Activated CD8-positive, alpha-beta memory T cell treated with anti-CD3 and anti-CD28 coated beads for 1 hour (primary cell): ENCODE data around the gene BDH1.

Experiments
- DNase-seq, 2 donors: peaks; one replicate each; pipeline ENCODE4 v3.0.0-alpha.2; 2020; ENCODE audit warnings: low read depth in 1 of 2; ENCODE audit errors: extremely low read depth in 1 of 2

BDH1 gene

DNA sequence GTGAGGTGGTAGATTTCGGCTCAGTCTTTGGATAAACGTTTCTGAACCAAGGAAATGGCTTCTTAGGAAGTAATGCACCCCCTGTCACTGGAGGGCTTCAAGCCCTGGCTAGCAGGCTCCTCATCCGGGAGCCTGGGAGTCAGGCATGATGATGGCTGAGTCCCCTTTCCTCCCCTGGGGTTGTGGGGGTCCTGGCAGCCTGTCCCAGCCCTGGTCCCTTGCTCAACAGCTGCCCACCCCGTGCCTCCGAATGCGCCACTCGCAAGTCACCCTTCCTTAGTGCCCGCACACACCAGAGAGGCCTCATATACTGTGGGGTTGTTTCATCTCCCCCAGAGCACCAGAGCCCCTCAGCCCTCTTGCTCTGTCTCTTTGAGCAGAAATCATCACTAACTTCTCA, 48.2 kb downstream of the BDH1 start:
- no peak for DNase-seq

DNA sequence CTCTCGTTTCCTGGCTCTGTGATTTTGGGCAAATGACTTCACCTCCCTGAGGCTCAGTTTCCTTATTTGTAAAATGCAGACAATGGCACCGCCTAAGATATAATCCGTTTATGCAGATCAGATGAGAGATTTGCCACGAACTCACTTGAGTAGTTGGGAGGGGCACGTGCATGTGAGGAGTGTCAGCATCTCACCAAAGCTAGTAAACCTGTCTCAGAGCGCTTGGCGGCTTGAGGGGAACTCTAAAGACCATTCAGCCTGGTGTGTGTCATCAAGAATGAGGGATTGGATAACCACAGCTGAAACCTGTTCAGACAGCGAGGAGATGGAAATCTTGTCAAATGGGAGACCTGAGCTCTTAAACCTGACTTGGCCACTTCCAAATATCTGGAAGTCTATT, 48.7 kb downstream of the BDH1 start:
- DNase-seq, result no peak

DNA sequence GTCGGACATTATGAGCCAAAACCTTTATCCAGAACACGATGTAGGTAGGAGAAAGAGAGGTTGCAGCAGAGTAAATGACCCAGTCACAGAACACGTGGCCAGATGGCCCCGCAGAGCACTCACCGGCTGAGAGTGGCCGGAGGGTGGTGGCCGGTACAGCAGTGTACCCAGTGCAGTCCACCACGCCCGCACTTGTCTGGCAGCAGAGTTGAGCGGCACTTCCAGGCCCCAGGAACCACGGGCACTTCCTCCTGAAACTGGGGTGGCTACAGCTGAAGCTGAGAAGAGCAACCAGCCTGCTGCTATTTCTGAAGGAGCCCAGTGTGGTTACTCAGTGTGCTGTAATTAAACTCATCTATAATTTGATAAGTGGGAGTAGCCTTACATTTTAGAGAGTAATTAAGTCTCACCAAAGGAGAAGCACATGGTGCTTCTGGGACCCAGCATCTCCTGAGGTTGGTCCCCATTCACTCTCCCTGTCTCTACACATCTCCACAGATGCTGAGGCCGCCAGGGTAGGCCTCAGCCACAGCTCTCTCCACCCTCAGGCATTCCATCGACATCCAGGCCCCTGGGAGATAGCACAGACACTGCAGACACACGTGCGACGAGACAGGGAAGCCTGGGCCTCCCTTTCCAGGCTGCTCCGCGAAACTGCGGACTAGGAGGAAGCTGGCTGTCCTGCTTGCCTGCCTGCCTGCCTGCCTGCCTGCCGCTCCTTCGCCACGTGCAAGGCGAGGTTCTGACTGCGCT, 49.8 kb downstream of the BDH1 start:
- DNase-seq, result no peak

DNA sequence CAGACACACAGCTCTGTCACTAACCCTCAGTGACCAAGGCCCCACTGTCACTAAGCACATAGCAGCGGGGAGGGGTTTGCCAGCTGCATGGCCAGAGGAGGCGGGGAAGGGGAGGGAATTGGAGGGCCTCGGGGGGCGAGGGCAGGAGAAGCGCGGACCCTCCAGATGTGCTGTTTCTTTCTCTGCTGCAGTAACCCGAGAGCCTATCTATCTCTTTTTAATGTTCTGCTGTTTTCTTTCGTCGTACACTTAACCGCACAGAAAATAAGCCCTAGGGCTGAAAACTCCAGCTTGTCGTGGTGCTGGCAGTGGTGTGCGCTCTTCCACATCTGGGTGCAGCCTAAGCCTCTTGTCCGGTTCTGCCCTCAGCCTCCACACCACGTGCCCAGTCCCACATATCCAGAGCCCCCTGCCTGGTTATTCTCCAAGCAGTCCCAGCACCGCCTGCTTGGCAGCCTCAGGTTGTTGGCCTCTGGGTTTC, 51.1 kb downstream of the BDH1 start:
- DNase-seq, result no peak

DNA sequence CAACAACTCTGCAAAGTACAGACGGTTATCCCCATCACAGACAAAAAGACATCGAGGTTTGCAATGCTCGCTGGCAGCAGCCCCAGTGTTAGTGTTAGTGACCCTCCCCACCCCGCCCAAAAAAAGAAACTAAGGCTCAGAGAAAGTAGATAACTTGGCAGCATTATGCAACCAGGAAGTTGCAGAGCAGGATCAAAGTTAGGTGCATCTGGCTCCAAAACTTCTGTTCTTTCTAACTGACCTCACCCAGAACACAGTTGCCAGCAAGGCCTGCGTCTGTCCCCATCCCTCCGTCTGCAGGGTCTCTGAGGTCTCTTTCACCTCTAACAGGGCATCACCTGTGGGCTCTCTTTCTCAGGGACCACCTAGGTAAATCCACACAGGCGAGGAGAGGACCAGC, 51.5 kb downstream of the BDH1 start:
- no peak for DNase-seq

DNA sequence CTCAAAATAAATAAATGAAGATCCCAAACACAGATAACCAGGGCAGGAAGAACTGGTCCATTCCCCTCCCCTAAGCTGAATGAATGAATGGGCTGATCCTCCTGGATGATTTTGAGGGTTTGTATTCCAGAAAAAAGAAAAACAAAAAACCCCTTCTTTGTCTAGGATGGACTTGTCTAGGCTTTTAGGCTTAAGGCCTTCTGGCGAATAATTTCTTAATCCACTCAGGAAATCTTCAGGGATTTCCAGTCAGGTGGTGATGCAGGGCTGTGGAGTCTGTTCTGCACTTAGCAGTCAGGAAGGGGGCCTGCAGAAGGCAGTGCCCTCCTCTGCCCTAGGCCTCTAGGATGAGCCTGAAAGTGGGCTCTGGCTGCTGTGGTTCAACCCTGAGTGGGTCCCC, 52.1 kb downstream of the BDH1 start:
- no peak for DNase-seq

DNA sequence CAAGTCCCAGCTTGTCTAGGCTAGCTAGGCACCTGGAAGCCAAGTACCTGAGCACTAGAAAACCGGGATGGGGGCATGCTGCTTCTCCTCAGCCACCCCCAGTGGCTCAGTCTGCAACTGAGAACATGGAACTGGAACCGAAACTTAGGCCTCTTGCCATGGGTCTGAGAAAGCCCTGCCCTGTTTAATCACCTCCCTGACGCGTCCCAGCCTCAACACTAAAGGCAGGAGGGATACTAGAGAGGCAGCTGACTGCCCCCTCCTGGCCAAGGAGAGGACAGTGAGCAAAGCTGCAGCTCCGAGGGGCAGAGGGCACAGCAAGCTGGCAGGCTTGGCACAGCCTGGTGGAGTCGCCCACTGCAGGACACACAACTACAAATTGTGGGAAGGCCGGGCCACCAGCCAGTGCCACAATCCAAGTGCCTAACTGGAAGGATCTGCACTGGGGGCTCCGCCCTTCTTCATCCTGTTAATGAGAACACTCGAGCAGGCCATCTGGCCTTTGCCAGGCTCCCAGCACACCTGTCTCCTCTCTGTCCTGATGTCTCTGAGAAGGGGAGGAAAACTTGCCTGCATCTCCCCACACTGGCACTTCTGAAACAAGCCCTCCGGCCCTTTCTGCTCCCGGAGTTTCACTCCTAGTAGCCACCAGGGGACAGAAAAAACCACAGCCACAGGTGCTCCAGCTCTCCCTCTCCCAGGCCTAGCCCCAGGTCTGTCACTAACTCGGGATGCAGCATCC, 53.7 kb downstream of the BDH1 start:
- no peak for DNase-seq

DNA sequence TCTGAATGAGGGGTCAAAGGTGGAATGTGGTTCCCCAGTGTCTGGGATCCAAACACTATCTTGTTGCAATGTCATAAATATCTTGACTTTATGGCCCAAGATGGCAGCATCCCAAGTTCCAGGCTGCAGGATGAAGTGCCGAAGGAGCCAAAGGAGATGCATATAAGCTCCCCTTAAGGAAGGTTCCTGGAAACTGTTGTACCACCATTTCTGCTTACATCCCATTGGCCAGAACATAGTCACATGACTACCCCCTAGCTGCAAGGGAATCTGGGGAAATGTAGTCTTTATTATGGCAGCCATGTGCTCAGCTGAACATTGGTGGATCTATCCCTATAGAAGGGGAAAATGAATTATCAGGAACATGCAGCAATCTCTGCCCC, 54.3 kb downstream of the BDH1 start:
- no peak for DNase-seq

DNA sequence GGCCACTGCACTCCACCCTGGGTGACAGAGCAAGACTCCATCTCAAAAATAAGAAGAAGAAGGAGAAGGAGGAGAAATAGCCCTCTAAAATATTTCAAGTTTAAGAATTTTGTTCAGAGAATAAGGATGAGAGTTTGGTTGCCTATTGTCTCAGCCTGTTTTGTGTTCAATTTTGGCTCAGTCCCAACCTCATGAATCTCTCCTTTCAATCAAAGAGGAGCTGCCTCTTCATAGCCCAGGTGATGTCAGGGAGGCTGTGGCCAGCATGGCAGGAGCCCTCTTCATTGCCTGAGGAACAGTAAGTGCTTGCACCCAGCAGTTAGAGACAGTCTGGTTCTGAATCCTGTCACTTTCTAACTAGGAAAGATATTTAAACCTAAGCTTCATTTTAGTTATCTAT, 55.0 kb downstream of the BDH1 start:
- no peak for DNase-seq

DNA sequence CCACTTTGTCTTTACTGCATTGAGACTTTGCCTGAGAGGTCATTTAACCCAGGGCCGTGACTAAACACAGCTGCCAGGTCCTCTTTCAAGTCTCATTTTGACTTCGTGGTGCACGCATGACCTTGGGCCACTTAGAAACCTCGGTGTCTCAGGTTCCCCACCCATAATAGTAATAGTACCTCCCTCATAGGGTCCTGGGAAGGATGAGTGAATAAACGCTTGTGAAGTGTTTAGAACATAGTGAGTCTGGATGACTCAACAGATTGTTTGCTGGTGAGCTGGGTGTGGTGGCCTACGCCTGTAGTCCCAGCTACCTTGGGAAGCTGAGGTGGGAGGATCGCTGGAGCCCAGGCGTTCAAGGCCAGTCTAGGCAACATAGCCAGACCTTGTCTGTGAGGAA, 56.3 kb downstream of the BDH1 start:
- DNase-seq, result no peak

DNA sequence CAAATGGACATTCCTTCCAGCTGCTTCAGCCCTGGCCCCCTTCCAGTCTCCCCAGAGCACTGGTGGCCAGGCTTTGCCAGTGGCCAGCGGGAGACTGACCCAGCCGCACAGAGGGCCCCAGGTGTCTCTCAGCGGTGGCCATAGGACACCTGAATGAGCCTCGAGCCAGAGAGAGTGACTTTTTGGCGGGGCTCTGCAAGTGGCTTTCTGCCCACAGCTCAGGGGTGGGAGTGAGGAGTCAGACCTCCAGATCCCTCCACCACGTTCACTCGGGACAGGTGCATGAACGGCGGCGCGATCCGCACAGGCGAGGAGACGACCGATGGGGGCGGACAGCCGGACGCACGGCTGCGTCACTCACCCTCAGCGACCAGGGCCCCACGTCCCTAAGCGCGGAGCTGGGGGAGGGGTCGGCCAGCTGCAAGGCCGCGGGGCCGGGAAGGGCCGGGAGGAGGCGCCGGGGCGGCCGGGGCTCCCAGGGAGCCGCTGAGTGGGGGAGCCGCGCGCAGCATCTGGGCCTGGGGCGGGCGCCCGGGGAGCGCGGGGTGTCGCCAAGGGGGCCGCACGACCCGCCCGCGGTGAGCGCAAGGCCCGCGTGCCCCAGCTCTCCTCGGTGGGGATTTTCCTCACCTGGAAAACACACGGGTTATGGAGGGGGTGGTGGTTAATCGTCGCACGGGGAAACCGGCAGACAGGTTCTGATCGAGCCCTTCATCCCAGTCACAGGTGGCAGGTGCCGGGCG, 57.1 kb downstream of the BDH1 start:
- DNase-seq, result no peak

DNA sequence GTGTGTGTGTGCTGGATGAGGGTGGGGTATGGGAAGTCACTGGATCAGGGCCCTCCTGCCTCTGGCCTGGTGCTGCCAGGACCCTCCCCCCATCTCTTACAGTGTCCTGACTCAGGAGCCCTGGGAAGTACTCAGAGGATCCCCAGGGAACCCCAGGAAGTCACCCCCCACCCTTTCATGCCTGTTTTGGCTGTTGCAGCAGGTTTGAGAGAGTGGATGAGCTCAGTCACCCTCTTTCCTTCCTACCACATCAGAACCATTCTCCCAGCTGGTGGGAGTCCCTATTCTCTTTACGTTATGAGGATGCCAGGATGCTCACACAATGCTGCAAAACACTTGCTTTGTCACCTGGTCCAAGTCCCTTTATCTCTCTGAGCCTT, 59.0 kb downstream of the BDH1 start:
- DNase-seq, result no peak

DNA sequence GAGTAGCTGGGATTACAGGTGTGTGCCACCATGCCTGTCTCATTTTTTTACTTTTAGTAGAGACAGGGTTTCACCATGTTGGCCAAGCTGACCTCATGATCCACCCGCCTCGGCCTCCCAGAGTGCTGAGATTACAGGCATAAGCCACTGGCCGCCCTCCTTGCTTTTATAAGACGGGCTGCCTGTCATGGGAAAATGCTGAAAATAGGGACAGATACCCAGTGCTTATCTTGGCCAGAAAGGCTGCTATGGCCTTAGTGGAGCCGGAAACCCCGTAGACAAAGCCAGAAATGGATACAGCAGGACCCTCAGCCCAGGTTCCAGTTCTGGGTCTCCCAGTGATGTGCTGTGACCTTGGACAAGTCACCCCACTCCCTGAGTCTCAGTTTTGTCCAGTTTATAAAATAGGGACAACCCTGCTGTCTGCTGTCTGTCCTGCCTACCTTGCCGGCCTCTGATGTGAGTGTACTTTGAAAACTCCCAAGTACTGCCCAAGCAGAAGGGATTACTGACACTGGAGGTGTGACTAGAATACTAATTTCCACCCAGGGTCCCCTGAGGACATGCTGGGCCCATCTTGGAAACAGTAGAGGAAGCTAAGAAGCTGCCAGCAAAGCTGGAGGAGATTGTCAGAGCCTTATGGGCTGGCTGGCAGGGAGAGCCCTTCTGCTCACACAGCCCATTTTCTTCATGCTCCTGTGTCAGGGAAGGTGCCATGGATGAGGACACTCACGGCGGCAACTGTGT, 59.6 kb downstream of the BDH1 start:
- DNase-seq, result no peak

DNA sequence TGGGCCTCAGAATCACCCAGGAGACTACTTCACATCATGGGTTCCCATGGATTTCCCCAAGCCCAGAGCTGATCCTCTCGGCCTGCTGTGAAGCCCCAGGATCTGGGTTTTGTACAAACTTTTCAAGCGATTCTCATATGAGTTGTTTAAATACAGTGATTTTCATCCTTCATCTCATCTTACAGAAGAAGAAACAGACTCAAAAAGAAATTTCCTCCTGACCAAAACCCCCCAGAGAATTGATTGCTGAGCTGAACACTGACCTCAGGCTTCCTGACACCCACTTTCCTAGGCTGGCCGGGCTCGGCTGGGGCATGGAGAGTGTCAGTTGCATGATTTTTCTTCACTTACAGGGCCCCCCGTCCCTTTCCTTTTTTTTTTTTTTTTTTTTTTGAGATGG, 60.3 kb downstream of the BDH1 start:
- DNase-seq, result no peak

DNA sequence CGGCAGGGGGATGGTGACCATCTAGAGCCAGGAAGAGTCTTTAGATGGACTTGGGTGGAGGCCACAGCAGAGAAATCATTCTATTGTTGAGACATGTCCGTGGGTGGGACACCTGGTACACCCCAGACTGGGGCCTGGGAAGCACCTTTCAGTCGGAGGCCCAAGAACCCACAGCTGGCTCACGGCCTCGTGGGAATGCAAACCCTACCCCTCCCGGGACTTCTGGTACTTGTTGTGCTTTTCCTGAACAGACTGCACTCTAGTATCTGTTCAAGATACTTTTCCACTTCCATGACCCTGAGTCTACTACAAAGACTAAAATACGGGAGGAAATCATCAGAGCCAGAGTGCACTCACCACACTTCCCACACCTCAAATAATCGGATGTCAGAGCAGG, 60.7 kb downstream of the BDH1 start:
- DNase-seq, result no peak

DNA sequence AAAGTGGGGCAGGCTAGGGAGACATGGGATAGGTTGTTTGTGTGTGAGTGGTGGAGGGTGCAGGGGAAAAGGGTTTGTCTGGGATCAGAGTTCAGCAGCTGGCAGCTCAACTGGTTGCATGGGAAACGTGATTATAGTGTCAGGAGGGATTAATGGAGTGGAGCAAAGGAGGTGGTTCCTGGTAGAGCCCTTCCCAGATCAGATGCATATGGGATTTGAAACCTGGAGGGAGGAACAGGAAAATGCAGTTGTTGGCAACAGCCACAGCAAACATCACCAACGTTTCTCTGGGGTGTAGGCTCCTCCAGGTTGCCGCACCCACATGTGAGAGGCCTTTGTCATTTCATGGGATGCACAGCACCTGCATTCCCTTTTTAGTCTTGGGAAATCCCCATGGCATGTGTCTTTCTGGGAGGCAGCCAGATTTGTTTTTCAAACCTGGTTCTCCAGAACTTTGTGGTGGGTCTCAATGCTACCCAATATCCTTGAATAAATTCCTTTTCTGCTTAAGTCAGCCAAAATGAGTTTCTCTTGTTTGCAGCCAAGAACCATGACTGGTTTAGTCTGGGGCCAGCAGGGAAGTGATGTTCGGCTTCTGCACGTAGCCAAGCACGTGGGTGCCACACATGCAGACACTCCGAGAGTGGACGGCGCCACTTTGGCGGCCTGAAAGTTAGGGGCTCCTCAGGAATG, 61.3 kb downstream of the BDH1 start:
- no peak for DNase-seq

DNA sequence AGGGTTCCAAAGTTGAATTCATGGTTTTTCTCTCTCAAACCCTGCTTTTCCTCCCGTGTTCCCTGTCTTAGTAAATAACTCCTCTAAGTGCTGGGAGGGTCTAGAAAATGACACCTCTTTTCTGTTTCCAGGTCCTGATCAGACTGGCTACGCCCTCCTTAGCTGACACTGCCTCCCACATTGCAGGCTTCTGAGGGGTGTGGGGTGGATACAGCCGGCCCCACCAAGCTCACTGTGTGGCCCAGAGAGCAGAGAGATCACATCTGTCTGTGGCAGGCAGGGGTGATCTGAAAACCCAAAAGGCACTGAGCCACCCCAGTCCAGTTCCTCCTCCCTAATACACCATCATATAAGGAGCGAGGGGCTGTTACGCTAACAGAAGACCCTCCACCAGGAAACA, 62.7 kb downstream of the BDH1 start:
- DNase-seq, result no peak

DNA sequence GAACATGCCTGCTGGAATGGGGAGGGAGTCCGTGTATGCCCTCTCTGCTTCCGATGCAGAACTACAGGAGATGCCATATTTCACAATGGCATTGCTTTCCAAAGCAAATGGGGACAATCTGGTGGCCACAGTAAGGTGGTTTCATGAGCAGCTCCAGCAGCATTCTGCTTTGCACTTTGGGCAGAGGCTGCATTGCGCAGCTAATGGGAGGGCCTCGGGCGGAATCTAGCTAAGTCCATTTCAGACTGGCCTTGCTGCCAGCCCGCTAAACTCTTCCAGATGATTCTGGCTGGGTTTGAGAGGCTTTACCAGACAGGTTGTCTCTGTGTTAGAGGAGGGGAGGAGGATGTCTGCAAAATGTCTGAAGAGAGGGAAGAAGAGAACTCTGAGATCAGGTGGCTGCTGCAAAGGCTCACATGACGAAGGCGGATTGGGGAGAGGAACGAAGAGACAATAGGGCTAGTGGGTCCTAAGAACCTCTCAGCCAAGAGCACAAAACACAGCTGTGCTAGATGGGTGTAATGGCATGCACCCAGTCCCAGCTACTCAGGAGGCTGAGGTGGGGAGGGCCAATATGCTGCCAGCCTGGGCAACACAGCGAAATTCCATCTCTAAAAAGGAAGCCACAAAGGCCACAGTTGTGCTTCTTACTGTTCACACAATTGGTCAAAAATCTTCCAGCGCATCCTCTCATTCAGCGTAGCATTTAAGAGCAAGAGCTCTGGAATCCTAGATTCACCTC, 63.7 kb downstream of the BDH1 start:
- DNase-seq, result no peak

DNA sequence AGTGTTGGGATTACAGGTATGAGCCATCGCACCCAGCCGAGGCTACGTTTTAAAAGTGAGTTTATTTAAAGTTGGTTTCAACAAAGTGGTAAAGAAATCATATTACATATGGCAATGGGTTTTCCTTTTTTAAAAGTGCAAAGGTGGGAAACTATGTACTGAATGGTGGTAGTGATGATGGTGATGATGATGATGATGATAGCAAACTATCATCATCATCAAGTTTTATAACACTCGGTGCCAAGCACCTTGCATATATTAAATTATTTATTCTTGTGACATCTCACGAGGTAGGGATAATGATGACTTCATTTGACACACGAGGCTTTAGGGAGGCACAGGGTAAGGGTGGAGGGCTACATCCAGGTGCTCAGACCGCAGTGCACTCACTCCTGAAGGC, 64.3 kb downstream of the BDH1 start:
- DNase-seq, result no peak
